GM12878 (cell line): ENCODE measurements around the gene PADI2. TPM values are rescaled to one million over a fixed set of nuclear protein-coding genes. Genes with fewer than 3 reads are reported as not detected.

ENCODE experiments used
- ATAC-seq: fragments of 200-7000 bp; cut with Tn5 transposase; 3 replicates; pipeline ENCODE4 v1.9.1; 2020; ENCODE audit warnings: mild to moderate bottlenecking, moderate library complexity
- BruUV-seq: library from RNA; stranded (reverse); fragments of 400-500 nt; replicated peaks from 2 replicates; lab custom pipeline; 2021; lab: Mats Ljungman, UMichigan
- CTCF ChIA-PET: fragments of 300-600 bp; sonication (Branson Sonifier 250); formaldehyde crosslinking; extraction: SDS; loops from one replicate; lab custom pipeline; 2021; ENCODE audit warnings: inconsistent platforms; lab: Yijun Ruan, JAX
- POLR2A ChIA-PET: fragments of 350-600 bp; formaldehyde crosslinking; extraction: SDS; loops from one replicate; lab custom pipeline; 2021; ENCODE audit warnings: inconsistent platforms; lab: Charles Lee
- RAD21 ChIA-PET: fragments of 300-600 bp; sonication (Branson Sonifier 250); formaldehyde crosslinking; loops from one replicate; lab custom pipeline; 2023; ENCODE audit warnings: antibody characterized with exemption; ENCODE audit not compliant: unreplicated experiment; lab: Charles Lee
- SMC1A ChIA-PET: fragments of 300-600 bp; sonication (Branson Sonifier 250); formaldehyde crosslinking; loops from one replicate; lab custom pipeline; 2023; ENCODE audit not compliant: unreplicated experiment, uncharacterized antibody; lab: Charles Lee
- DNase-seq: peaks from one replicate; pipeline ENCODE4 v3.0.0-alpha.2; 2011; ENCODE audit warnings: low read depth, low spot score
- FAIRE-seq: peaks from 3 replicates; lab custom pipeline; 2011; peaks lifted over from hg19 to GRCh38; lab: Jason Lieb, UNC
- H2AFZ ChIP-seq: 2 replicates; pipeline ENCODE4 v1.6.0; 2011; ENCODE audit warnings: low read depth, low read length, control low read depth; ENCODE audit not compliant: control insufficient read depth
- H3K27ac ChIP-seq: 2 replicates; pipeline ENCODE4 v1.5.1; 2011; ENCODE audit warnings: control low read depth; ENCODE audit not compliant: control insufficient read depth, insufficient read depth
- H3K27me3 ChIP-seq, 2 experiments: replicated peaks in 1 of 2; 2 replicates each; pipeline versions ENCODE4 v1.6.0 to v1.6.1; 2011; ENCODE audit warnings: low read length in 1 of 2; ENCODE audit not compliant: control insufficient read depth in 2 of 2, insufficient read depth in 2 of 2
- H3K36me3 ChIP-seq, 2 experiments: 2 replicates each; pipeline ENCODE4 v1.5.1; 2011; ENCODE audit warnings: low read length in 1 of 2; ENCODE audit not compliant: control insufficient read depth in 2 of 2, insufficient read depth in 2 of 2
- H3K4me1 ChIP-seq: 2 replicates; pipeline ENCODE4 v1.6.1; 2011; ENCODE audit warnings: mild to moderate bottlenecking, low read length, moderate library complexity, mixed read lengths; ENCODE audit not compliant: control insufficient read depth, insufficient read depth
- H3K4me2 ChIP-seq: 2 replicates; pipeline ENCODE4 v1.6.0; 2011; ENCODE audit warnings: control low read depth; ENCODE audit not compliant: control insufficient read depth, insufficient read depth
- H3K4me3 ChIP-seq: fragments of 200-600 bp; sonication (generic); 2 replicates; pipeline ENCODE4 v1.5.1; 2016
- H3K79me2 ChIP-seq: 2 replicates; pipeline ENCODE4 v1.6.0; 2011; ENCODE audit warnings: low read length; ENCODE audit not compliant: control insufficient read depth, insufficient read depth
- H3K9ac ChIP-seq: 2 replicates; pipeline ENCODE4 v1.8.0; 2011; ENCODE audit warnings: low read length, control low read depth, mixed read lengths; ENCODE audit not compliant: control insufficient read depth, insufficient read depth
- H3K9me3 ChIP-seq: replicated peaks from 3 replicates; pipeline ENCODE4 v1.5.1; 2011; ENCODE audit warnings: mild to moderate bottlenecking, low read length; ENCODE audit not compliant: control insufficient read depth, insufficient read depth
- H4K20me1 ChIP-seq: 2 replicates; pipeline ENCODE4 v1.6.0; 2011; ENCODE audit not compliant: control insufficient read depth, insufficient read depth
- ATF2 ChIP-seq: IDR thresholded peaks from 2 replicates; pipeline ENCODE4 v1.6.1; 2012; ENCODE audit warnings: low read length, inconsistent platforms
- CBX3 ChIP-seq: fragments of 200-600 bp; sonication (generic); IDR thresholded peaks from 2 replicates; pipeline ENCODE4 v1.6.1; 2016; ENCODE audit warnings: low read depth, borderline replicate concordance
- CREB1 ChIP-seq: IDR thresholded peaks from 2 replicates; pipeline ENCODE4 v1.6.1; 2012; ENCODE audit warnings: low read depth, mild to moderate bottlenecking, inconsistent platforms
- ESRRA ChIP-seq: IDR thresholded peaks from 2 replicates; pipeline ENCODE4 v1.6.1; 2012; ENCODE audit warnings: mild to moderate bottlenecking, low read length, improper control_type of control experiment
- FOXK2 ChIP-seq: fragments of 450-650 bp; IDR thresholded peaks from 2 replicates; pipeline ENCODE4 v1.6.1; 2017; ENCODE audit warnings: mild to moderate bottlenecking, moderate library complexity
- FOXM1 ChIP-seq: IDR thresholded peaks from 2 replicates; pipeline ENCODE4 v1.6.1; 2012; ENCODE audit warnings: low read depth, mild to moderate bottlenecking, inconsistent platforms, low read length, moderate library complexity
- JUND ChIP-seq: IDR thresholded peaks from 2 replicates; pipeline ENCODE4 v1.6.1; 2012; ENCODE audit warnings: low read depth, mild to moderate bottlenecking, low read length, improper control_type of control experiment, moderate library complexity
- MTA2 ChIP-seq: fragments of 450-650 bp; IDR thresholded peaks from 2 replicates; pipeline ENCODE4 v1.6.1; 2016; ENCODE audit warnings: low read depth, mild to moderate bottlenecking, moderate library complexity
- NFXL1 ChIP-seq: fragments of 450-650 bp; IDR thresholded peaks from 2 replicates; pipeline ENCODE4 v1.6.1; 2017; ENCODE audit warnings: antibody characterized with exemption, mild to moderate bottlenecking, borderline replicate concordance
- POLR2A ChIP-seq: IDR thresholded peaks from 2 replicates; pipeline ENCODE4 v1.6.1; 2011; ENCODE audit warnings: low read depth, mild to moderate bottlenecking, low read length
- RB1 ChIP-seq: fragments of 450-650 bp; formaldehyde crosslinking; IDR thresholded peaks from 2 replicates; pipeline ENCODE4 v1.6.1; 2017; ENCODE audit warnings: mild to moderate bottlenecking, borderline replicate concordance
- RCOR1 ChIP-seq: conservative IDR thresholded peaks from 2 replicates; pipeline ENCODE4 v1.6.1; 2012; ENCODE audit warnings: low read depth, low read length, improper control_type of control experiment
- RFX5 ChIP-seq: IDR thresholded peaks from 2 replicates; pipeline ENCODE4 v1.6.1; 2011; ENCODE audit warnings: low read depth, low read length, improper control_type of control experiment
- SPI1 ChIP-seq: IDR thresholded peaks from 2 replicates; pipeline ENCODE4 v1.6.1; 2011; ENCODE audit warnings: low read depth, mild to moderate bottlenecking, low read length, moderate library complexity, borderline replicate concordance; ENCODE audit not compliant: insufficient read depth
- STAT1 ChIP-seq: fragments of 450-650 bp; conservative IDR thresholded peaks from 2 replicates; pipeline ENCODE4 v1.6.1; 2014; ENCODE audit warnings: antibody characterized with exemption, mild to moderate bottlenecking
- ZBTB33 ChIP-seq: fragments of 450-650 bp; IDR thresholded peaks from 2 replicates; pipeline ENCODE4 v1.6.1; 2017; ENCODE audit warnings: mild to moderate bottlenecking
- WGBS: methylation state at CpG from one replicate; pipeline ENCODE4 v1.1.6; 2016; ENCODE audit warnings: low lambda C conversion rate; ENCODE audit not compliant: insufficient replicate concordance, insufficient coverage; ENCODE audit errors: missing lambda C conversion rate; 5-methylcytosine and 5-hydroxymethylcytosine counted together
- in situ Hi-C: fragments of 300-500 bp; cut with MboI; formaldehyde crosslinking; loops from 9 replicates; pipeline ENCODE4 v1.14.3; 2018; ENCODE audit warnings: mixed read lengths
- intact Hi-C: fragments of 100-400 bp; cut with micrococcal nuclease; formaldehyde crosslinking; loops from one replicate; pipeline ENCODE4 v1.14.2; 2022; ENCODE audit not compliant: unreplicated experiment
- polyA plus RNA-seq, 11 experiments: library from polyadenylated mRNA; depleted of rRNA in 4 of 11; unstranded in 6 of 11; stranded (reverse) in 5 of 11; fragments of >200 nt; fragmentation: Nextera tagmentation in 4 of 11; fragmentation: Illumina TruSeq in 1 of 11; extraction: Ambion mirVana in 4 of 11; extraction: Trizol in 1 of 11; gene quantifications; 1 replicate in 1 of 11; 2 replicates in 10 of 11; pipeline versions ENCODE4 v1.2.1 to v1.2.3, GENCODE V29; 2011 to 2016; ENCODE audit warnings: inconsistent platforms in 2 of 11, missing spikeins in 2 of 11, low read depth in 1 of 11
- total RNA-seq, 4 experiments: library from RNA; depleted of rRNA in 3 of 4; stranded (reverse); fragments of >200 nt in 3 of 4; fragmentation: Illumina TruSeq in 1 of 4; extraction: Trizol in 1 of 4; gene quantifications; 2 replicates each; pipeline versions ENCODE4 v1.2.1 to v1.2.3, GENCODE V29; 2013 to 2021
- TF ChIP-seq, protein P1 (sequence below): IDR thresholded peaks from 2 replicates; pipeline ENCODE4 v1.6.1; 2011; ENCODE audit warnings: borderline replicate concordance, low read depth, mild to moderate bottlenecking, moderate library complexity, low read length; ENCODE audit not compliant: insufficient read depth, poor library complexity, severe bottlenecking
- TF ChIP-seq, protein P2 (sequence below): fragments of 450-650 bp; formaldehyde crosslinking; IDR thresholded peaks from 2 replicates; pipeline ENCODE4 v1.5.0; 2022; ENCODE audit warnings: mild to moderate bottlenecking, missing genetic modification characterization

The PADI2 gene
- total and polyA plus RNA-seq, 10 of the 15 experiments (the other 5 are each of a cell fraction or from before 2014, with no cell fraction given): 0.05 to 3.0 (median 0.10) TPM; not detected in 1

DNA sequence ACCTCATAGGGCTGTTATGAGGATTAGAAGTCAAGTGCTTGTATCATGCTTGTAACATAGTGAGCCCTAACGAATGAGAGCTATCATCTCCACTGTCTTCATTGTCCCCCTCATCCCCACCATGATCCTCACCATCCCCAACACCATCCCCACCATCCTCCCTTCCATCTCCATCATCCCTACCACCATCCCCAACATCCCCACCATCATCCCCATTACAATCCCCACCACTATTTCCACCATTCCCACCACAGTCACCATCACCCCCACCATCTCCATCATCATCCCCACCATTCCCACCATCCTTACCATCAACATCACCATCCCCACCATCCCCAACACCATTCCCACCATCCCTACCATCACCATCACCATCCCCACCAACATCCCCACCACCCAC, 46.6 kb upstream of the PADI2 start:
- Histone ChIP-seq H3K4me2 (no peak overlapping the region), H2AFZ (no peak overlapping the region), H3K4me3 (no peak overlapping the region), H4K20me1 (no peaks in the 10 kb centered on the region), H3K9ac (no peak overlapping the region), H3K79me2 (no peaks in the 10 kb centered on the region), H3K27me3 (no peaks in the 10 kb centered on the region), H3K9me3 (no peaks in the 10 kb centered on the region), H3K4me1 (no peaks in the 10 kb centered on the region), H3K27ac (no peak overlapping the region), H3K36me3 (no peaks in the 10 kb centered on the region)
- DNase-seq (no peak), ATAC-seq (no peak), FAIRE-seq (no peak)
- ChIA-PET RAD21 (no interaction called here), POLR2A (no interaction called here), SMC1A (interaction anchor here (0.6 kb wide), 1 partner anchor 13 kb away, joined by 3 read pairs; no protein-coding TSS in a partner anchor), CTCF (no interaction called here)
- BruUV-seq: no TSS peak
- in situ Hi-C loops (no loop called here), intact Hi-C loops (no loop called here)
- TF ChIP-seq, protein P1, sequence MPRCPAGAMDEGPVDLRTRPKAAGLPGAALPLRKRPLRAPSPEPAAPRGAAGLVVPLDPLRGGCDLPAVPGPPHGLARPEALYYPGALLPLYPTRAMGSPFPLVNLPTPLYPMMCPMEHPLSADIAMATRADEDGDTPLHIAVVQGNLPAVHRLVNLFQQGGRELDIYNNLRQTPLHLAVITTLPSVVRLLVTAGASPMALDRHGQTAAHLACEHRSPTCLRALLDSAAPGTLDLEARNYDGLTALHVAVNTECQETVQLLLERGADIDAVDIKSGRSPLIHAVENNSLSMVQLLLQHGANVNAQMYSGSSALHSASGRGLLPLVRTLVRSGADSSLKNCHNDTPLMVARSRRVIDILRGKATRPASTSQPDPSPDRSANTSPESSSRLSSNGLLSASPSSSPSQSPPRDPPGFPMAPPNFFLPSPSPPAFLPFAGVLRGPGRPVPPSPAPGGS: no peak
- TF ChIP-seq STAT1 (no peak), CREB1 (no peak), RFX5 (no peak), MTA2 (no peak), CBX3 (no peak), ZBTB33 (no peak), JUND (no peak), SPI1 (no peak), POLR2A (no peak), ESRRA (no peak), FOXK2 (no peak), FOXM1 (no peak), ATF2 (no peak), RB1 (no peak), RCOR1 (no peak), NFXL1 (no peak)
- TF ChIP-seq, protein P2, sequence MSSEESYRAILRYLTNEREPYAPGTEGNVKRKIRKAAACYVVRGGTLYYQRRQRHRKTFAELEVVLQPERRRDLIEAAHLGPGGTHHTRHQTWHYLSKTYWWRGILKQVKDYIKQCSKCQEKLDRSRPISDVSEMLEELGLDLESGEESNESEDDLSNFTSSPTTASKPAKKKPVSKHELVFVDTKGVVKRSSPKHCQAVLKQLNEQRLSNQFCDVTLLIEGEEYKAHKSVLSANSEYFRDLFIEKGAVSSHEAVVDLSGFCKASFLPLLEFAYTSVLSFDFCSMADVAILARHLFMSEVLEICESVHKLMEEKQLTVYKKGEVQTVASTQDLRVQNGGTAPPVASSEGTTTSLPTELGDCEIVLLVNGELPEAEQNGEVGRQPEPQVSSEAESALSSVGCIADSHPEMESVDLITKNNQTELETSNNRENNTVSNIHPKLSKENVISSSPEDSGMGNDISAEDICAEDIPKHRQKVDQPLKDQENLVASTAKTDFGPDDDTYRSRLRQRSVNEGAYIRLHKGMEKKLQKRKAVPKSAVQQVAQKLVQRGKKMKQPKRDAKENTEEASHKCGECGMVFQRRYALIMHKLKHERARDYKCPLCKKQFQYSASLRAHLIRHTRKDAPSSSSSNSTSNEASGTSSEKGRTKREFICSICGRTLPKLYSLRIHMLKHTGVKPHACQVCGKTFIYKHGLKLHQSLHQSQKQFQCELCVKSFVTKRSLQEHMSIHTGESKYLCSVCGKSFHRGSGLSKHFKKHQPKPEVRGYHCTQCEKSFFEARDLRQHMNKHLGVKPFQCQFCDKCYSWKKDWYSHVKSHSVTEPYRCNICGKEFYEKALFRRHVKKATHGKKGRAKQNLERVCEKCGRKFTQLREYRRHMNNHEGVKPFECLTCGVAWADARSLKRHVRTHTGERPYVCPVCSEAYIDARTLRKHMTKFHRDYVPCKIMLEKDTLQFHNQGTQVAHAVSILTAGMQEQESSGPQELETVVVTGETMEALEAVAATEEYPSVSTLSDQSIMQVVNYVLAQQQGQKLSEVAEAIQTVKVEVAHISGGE (CRISPR knock-in tag): no peak
- WGBS: 0% methylated on average over 1 of the region's 1 CpG
